Natural killer cell (primary cell): Measurements from ENCODE around the gene CDH20. TPM values are rescaled to one million over a fixed set of nuclear protein-coding genes. Genes with fewer than 3 reads are reported as not detected.

ENCODE experiments used
- ATAC-seq, 3 donors: fragments of 150-1000 bp in 2 of 3; fragments of 200-7000 bp in 1 of 3; cut with Tn5 transposase; 1 replicate in 1 of 3; 2 replicates in 2 of 3; pipeline ENCODE4 v1.10.0; 2021; ENCODE audit warnings: mild to moderate bottlenecking in 2 of 3, moderate library complexity in 2 of 3
- DNase-seq, 2 donors: peaks; one replicate each; pipeline versions ENCODE4 v3.0.0 to v3.0.0-alpha.2; 2013 to 2021; ENCODE audit warnings: mixed read lengths in 1 of 2
- H3K27ac ChIP-seq: one replicate; pipeline ENCODE4 v1.5.1; 2013; ENCODE audit warnings: mild to moderate bottlenecking, low read length
- H3K27me3 ChIP-seq: one replicate; pipeline ENCODE4 v1.6.1; 2013; ENCODE audit warnings: low read length; ENCODE audit not compliant: control insufficient read depth, insufficient read depth
- H3K36me3 ChIP-seq: one replicate; pipeline ENCODE4 v1.6.1; 2013; ENCODE audit warnings: low read length; ENCODE audit not compliant: control insufficient read depth, insufficient read depth
- H3K4me1 ChIP-seq: one replicate; pipeline ENCODE4 v1.6.1; 2013; ENCODE audit warnings: low read length; ENCODE audit not compliant: control insufficient read depth, insufficient read depth
- H3K4me3 ChIP-seq: one replicate; pipeline ENCODE4 v1.5.1; 2013; ENCODE audit warnings: low read length
- H3K9me3 ChIP-seq: one replicate; pipeline ENCODE4 v1.6.1; 2013; ENCODE audit warnings: low read length; ENCODE audit not compliant: control insufficient read depth, insufficient read depth
- H3K27ac Mint-ChIP-seq, 2 donors: one replicate each; pipeline ENCODE4 v1.8.0; 2022; ENCODE audit warnings: mild to moderate bottlenecking in 2 of 2, mixed read lengths in 2 of 2, moderate library complexity in 1 of 2
- H3K27me3 Mint-ChIP-seq, 2 donors: one replicate each; pipeline ENCODE4 v1.8.0; 2022; ENCODE audit warnings: low read depth in 2 of 2, mixed read lengths in 2 of 2
- H3K36me3 Mint-ChIP-seq: one replicate; pipeline ENCODE4 v1.8.0; 2022; ENCODE audit warnings: mixed read lengths
- H3K4me1 Mint-ChIP-seq, 2 donors: one replicate each; pipeline ENCODE4 v1.8.0; 2022; ENCODE audit warnings: mixed read lengths in 2 of 2
- H3K4me3 Mint-ChIP-seq: one replicate; pipeline ENCODE4 v1.8.0; 2022; ENCODE audit warnings: mild to moderate bottlenecking, moderate library complexity, mixed read lengths
- H3K9me3 Mint-ChIP-seq, 2 donors: one replicate each; pipeline ENCODE4 v1.8.0; 2022; ENCODE audit warnings: mixed read lengths in 2 of 2
- CTCF ChIP-seq: fragments of 200-600 bp; IDR thresholded peaks from one replicate; pipeline ENCODE4 v1.8.0; 2022; ENCODE audit warnings: antibody characterized with exemption
- WGBS: methylation state at CpG from one replicate; pipeline ENCODE4 v1.1.7; 2013; ENCODE audit warnings: missing lambda C conversion rate; ENCODE audit not compliant: insufficient coverage; 5-methylcytosine and 5-hydroxymethylcytosine counted together
- intact Hi-C: fragments of 100-400 bp; cut with micrococcal nuclease; formaldehyde crosslinking; loops from one replicate; pipeline ENCODE4 v1.14.2; 2022
- total RNA-seq, 4 donors: library from RNA; stranded (reverse); fragments of 120-200 nt in 1 of 4; gene quantifications; one replicate each; pipeline versions ENCODE4 v1.2.3 to v1.2.4, GENCODE V29; 2013 to 2022

The CDH20 gene
- total RNA-seq, 3 donors from 2014 or later (not counting 1 experiment from before 2014, with no cell fraction given): 0.09 to 0.10 TPM; not detected in 1

DNA sequence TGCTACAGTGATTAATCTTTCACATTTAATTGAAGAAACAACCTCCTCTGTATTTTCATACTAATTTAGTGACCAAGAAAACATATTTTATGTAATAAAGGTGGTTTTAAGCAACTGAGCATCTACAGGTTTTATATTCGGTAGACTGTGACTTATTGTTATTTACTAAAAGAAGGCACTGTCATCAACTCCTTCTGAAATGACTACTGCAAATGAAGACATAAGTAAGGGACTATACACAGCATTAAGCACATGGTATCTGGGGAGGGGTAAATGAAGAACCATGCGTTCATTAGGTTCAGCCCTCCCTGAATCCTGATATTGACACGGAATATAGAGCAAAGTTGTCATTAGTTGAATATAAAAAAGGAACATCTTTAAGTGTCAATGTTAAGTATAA lies 4.3 kb downstream of the CDH20 start:
- peaks cover 12 to 19% of the 10 kb centered on the region in 2 donors for H3K27me3 Mint-ChIP-seq
- intact Hi-C loops: no loop called here
- no peak for TF ChIP-seq CTCF
- no peaks in the 10 kb centered on the region for H3K9me3 ChIP-seq
- ATAC-seq (no peak), DNase-seq (no peak)
- H3K9me3 Mint-ChIP-seq: peaks cover 2 to 3% of the 10 kb centered on the region in 2 donors
- no peak overlapping the region for H3K27ac Mint-ChIP-seq
- no peak overlapping the region for H3K27ac ChIP-seq
- H3K4me3 ChIP-seq: no peak overlapping the region
- no peaks in the 10 kb centered on the region for H3K36me3 Mint-ChIP-seq
- H3K27me3 ChIP-seq: peaks cover 11% of the 10 kb centered on the region
- H3K4me3 Mint-ChIP-seq: no peak overlapping the region
- H3K4me1 Mint-ChIP-seq: no peaks in the 10 kb centered on the region
- H3K36me3 ChIP-seq: no peaks in the 10 kb centered on the region
- no peaks in the 10 kb centered on the region for H3K4me1 ChIP-seq
- WGBS: 75% methylated on average over 1 of the region's 3 CpGs

- WGBS: no CpG with 5 or more reads among the region's 1 CpG
- Histone ChIP-seq H3K4me3 (no peak overlapping the region), H3K27me3 (no peaks in the 10 kb centered on the region), H3K9me3 (no peaks in the 10 kb centered on the region), H3K4me1 (no peaks in the 10 kb centered on the region), H3K36me3 (no peaks in the 10 kb centered on the region), H3K27ac (no peak overlapping the region)
- H3K4me1 Mint-ChIP-seq: no peaks in the 10 kb centered on the region
- no peak for DNase-seq
- no peaks in the 10 kb centered on the region for H3K36me3 Mint-ChIP-seq
- peaks cover 6 to 9% of the 10 kb centered on the region in 2 donors for H3K27me3 Mint-ChIP-seq
- no peak overlapping the region for H3K27ac Mint-ChIP-seq
- TF ChIP-seq CTCF: no peak
- intact Hi-C loops: no loop called here
- H3K4me3 Mint-ChIP-seq: no peak overlapping the region
- H3K9me3 Mint-ChIP-seq: peaks cover 2 to 3% of the 10 kb centered on the region in 2 donors
- ATAC-seq: no peak
These were observed 6.9 kb downstream of the CDH20 start for GRCh38 chr18:61340148-61340547.

DNA sequence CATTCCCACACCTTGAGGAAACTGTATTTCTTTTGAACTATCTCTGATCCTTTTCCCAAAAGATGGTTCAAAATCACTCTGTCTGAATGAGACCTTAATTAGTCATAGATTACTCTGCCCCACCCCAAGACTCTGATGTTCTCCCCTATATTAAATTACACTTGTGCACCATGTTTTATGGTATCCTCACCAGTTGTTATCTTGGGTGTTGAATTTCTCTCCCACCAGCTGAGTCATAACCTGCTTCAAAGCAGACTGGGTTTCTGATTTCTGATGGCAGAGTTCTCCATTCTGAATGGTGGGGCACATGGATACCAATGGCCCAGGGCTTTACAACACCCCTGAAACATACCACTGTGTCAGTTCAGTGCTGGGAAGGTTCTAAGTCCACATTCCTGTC lies 15.0 kb downstream of the CDH20 start:
- Mint-ChIP-seq H3K36me3 (no peaks in the 10 kb centered on the region), H3K4me1 (no peaks in the 10 kb centered on the region), H3K4me3 (no peak overlapping the region), H3K9me3 (peaks cover 0 to 12% of the 10 kb centered on the region in 2 donors), H3K27me3 (no peaks in the 10 kb centered on the region), H3K27ac (no peak overlapping the region)
- Histone ChIP-seq H3K27ac (no peak overlapping the region), H3K36me3 (no peaks in the 10 kb centered on the region), H3K27me3 (no peaks in the 10 kb centered on the region), H3K9me3 (no peaks in the 10 kb centered on the region), H3K4me1 (no peaks in the 10 kb centered on the region), H3K4me3 (no peak overlapping the region)
- DNase-seq (no peak), ATAC-seq (no peak)
- intact Hi-C loops: no loop called here
- no peak for TF ChIP-seq CTCF

DNA sequence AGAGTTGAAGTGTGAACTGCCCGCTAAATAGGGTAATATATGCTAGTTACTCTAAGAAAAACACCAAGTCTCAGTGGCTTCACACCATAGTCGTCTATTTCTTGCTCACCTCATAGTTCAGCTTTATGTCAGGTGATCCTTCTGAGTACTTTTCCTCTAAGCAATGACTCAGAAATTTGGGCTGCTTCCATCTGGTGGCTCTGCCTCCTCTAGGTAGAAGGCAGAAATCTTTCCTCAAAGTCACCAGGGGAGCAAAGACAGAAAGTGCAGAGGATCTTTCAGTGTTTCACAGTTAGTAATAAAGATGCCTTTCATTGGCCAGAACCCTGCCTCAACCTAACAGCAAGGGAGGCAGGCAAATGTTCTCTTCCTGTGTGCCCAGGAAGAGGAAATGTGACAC lies 17.3 kb downstream of the CDH20 start:
- Mint-ChIP-seq H3K27ac (no peak overlapping the region), H3K4me3 (no peak overlapping the region), H3K27me3 (no peaks in the 10 kb centered on the region), H3K9me3 (peaks cover 0 to 13% of the 10 kb centered on the region in 2 donors), H3K36me3 (no peaks in the 10 kb centered on the region), H3K4me1 (no peaks in the 10 kb centered on the region)
- Histone ChIP-seq H3K4me3 (no peak overlapping the region), H3K36me3 (no peaks in the 10 kb centered on the region), H3K9me3 (no peaks in the 10 kb centered on the region), H3K27ac (no peak overlapping the region), H3K4me1 (no peaks in the 10 kb centered on the region), H3K27me3 (no peaks in the 10 kb centered on the region)
- intact Hi-C loops: no loop called here
- ATAC-seq: no peak
- DNase-seq: no peak
- WGBS: 82% methylated on average over 2 of the region's 2 CpGs
- no peak for TF ChIP-seq CTCF
